Astrocyte (in vitro differentiated cells and primary cell): ENCODE measurements around the gene PACS2.

Experiments
- EZH2 ChIP-seq: IDR thresholded peaks from 2 replicates; pipeline ENCODE4 v1.6.1; 2012; ENCODE audit warnings: mild to moderate bottlenecking, low read length, inconsistent platforms; ENCODE audit not compliant: insufficient read depth
- TF ChIP-seq, protein P1 (sequence below): IDR thresholded peaks from 2 replicates; pipeline ENCODE4 v1.5.1; 2011; ENCODE audit warnings: low read depth, mild to moderate bottlenecking, inconsistent platforms, low read length, moderate library complexity; ENCODE audit not compliant: insufficient read depth

DNA sequence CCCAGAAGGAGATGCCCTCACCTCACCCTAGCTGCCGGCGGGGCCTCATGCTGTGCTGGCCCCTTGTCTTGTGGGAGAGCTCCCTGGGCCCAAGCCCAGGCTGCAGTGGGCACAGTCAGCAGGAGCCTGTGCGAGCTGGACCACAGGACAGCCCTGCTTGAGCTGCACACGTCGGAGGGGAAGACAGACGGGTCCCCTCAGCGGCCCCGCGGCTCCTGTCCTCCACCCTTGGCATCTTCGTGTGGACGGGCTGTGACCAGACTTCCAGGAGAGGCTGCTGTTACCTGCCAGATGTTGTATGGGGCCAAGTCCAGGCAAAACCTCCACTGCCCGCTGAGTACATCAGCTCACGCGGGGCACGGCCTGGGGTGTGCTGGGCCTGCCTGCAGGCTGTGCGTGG is 74.4 kb downstream of the PACS2 start:
- TF ChIP-seq, protein P1, sequence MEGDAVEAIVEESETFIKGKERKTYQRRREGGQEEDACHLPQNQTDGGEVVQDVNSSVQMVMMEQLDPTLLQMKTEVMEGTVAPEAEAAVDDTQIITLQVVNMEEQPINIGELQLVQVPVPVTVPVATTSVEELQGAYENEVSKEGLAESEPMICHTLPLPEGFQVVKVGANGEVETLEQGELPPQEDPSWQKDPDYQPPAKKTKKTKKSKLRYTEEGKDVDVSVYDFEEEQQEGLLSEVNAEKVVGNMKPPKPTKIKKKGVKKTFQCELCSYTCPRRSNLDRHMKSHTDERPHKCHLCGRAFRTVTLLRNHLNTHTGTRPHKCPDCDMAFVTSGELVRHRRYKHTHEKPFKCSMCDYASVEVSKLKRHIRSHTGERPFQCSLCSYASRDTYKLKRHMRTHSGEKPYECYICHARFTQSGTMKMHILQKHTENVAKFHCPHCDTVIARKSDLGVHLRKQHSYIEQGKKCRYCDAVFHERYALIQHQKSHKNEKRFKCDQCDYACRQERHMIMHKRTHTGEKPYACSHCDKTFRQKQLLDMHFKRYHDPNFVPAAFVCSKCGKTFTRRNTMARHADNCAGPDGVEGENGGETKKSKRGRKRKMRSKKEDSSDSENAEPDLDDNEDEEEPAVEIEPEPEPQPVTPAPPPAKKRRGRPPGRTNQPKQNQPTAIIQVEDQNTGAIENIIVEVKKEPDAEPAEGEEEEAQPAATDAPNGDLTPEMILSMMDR: no peak
- TF ChIP-seq EZH2: no peak
